Suprapubic skin (tissue), 4 donors: ENCODE results near the gene SLC2A1. TPM values are rescaled to one million over a fixed set of nuclear protein-coding genes. Genes with fewer than 3 reads are reported as not detected.

ENCODE experiments used
- DNase-seq, 2 donors: peaks; one replicate each; pipeline ENCODE4 v3.0.0-alpha.2; 2019; ENCODE audit warnings: low spot score in 2 of 2
- H3K27ac ChIP-seq: fragments of 200-600 bp; sonication (generic); one replicate; pipeline ENCODE4 v1.5.1; 2019
- H3K27me3 ChIP-seq: fragments of 200-600 bp; sonication (generic); one replicate; pipeline ENCODE4 v1.5.1; 2019
- H3K36me3 ChIP-seq: fragments of 200-600 bp; sonication (generic); one replicate; pipeline ENCODE4 v1.5.1; 2019
- H3K4me1 ChIP-seq: fragments of 200-600 bp; sonication (generic); one replicate; pipeline ENCODE4 v1.5.1; 2019
- H3K4me3 ChIP-seq: fragments of 200-600 bp; sonication (generic); one replicate; pipeline ENCODE4 v1.5.1; 2019; ENCODE audit warnings: mild to moderate bottlenecking
- H3K9me3 ChIP-seq: fragments of 200-600 bp; sonication (generic); one replicate; pipeline ENCODE4 v1.5.1; 2019
- EP300 ChIP-seq: sonication (generic); formaldehyde crosslinking; IDR thresholded peaks from one replicate; pipeline ENCODE4 v1.6.1; 2017; ENCODE audit warnings: antibody characterized with exemption
- POLR2A ChIP-seq, 2 donors: fragments of 450-650 bp; IDR thresholded peaks; one replicate each; pipeline ENCODE4 v1.6.1; 2017; ENCODE audit warnings: antibody characterized with exemption in 2 of 2, mild to moderate bottlenecking in 2 of 2, moderate library complexity in 2 of 2
- POLR2AphosphoS5 ChIP-seq, 3 donors: sonication (generic); formaldehyde crosslinking; IDR thresholded peaks; one replicate each; pipeline ENCODE4 v1.6.1; 2017; ENCODE audit warnings: antibody characterized with exemption in 3 of 3
- WGBS: methylation state at CpG from one replicate; pipeline ENCODE4 v1.1.5; 2018; 5-methylcytosine and 5-hydroxymethylcytosine counted together
- total RNA-seq, 4 donors: library from RNA; depleted of rRNA; stranded (reverse); fragments of >200 nt; gene quantifications; one replicate each; pipeline ENCODE4 v1.1.0, GENCODE V29; 2016
- TF ChIP-seq, protein P1 (sequence below), 2 donors: fragments of 200-600 bp in 1 of 2; fragments of 450-650 bp in 1 of 2; sonication (generic) in 1 of 2; IDR thresholded peaks; one replicate each; pipeline ENCODE4 v1.5.1; 2016 to 2019; ENCODE audit warnings: antibody characterized with exemption in 2 of 2, mild to moderate bottlenecking in 1 of 2, moderate library complexity in 1 of 2

SLC2A1 gene
- total RNA-seq, 4 donors from 2014 or later = 466 to 1,239 (median 686) TPM

DNA sequence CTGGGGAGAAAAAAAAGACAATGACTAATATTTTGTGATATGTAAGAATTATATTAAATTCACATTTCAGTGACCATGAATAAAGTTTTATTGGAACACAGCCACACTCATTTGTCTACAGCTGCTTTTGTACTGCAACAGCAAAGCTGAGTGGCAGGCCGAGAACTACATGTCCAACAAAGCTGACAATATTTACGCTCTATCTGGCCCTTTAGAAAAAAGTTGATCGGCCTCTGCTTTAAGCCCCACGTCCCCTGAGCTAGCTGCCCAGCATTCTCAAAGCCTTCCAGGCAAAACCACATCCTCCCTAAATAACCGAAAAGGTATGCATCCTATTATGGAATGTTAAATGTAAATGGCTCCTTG lies 8.6 kb downstream of the SLC2A1 start:
- Histone ChIP-seq H3K4me3 (no peak overlapping the region), H3K4me1 (peaks cover 82% of the 10 kb centered on the region), H3K27ac (peak overlapping the region; percentile 23), H3K9me3 (no peaks in the 10 kb centered on the region), H3K36me3 (no peaks in the 10 kb centered on the region), H3K27me3 (no peaks in the 10 kb centered on the region)
- WGBS = 58% methylated on average over 5 of the region's 5 CpGs
- TF ChIP-seq, protein P1, sequence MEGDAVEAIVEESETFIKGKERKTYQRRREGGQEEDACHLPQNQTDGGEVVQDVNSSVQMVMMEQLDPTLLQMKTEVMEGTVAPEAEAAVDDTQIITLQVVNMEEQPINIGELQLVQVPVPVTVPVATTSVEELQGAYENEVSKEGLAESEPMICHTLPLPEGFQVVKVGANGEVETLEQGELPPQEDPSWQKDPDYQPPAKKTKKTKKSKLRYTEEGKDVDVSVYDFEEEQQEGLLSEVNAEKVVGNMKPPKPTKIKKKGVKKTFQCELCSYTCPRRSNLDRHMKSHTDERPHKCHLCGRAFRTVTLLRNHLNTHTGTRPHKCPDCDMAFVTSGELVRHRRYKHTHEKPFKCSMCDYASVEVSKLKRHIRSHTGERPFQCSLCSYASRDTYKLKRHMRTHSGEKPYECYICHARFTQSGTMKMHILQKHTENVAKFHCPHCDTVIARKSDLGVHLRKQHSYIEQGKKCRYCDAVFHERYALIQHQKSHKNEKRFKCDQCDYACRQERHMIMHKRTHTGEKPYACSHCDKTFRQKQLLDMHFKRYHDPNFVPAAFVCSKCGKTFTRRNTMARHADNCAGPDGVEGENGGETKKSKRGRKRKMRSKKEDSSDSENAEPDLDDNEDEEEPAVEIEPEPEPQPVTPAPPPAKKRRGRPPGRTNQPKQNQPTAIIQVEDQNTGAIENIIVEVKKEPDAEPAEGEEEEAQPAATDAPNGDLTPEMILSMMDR (IDR thresholded peaks at IDR 0.05) = no peak
- TF ChIP-seq POLR2A (IDR thresholded peaks at IDR 0.05) (no peak), POLR2AphosphoS5 (IDR thresholded peaks at IDR 0.05) (no peak), EP300 (no peak)
- no peak for DNase-seq

DNA sequence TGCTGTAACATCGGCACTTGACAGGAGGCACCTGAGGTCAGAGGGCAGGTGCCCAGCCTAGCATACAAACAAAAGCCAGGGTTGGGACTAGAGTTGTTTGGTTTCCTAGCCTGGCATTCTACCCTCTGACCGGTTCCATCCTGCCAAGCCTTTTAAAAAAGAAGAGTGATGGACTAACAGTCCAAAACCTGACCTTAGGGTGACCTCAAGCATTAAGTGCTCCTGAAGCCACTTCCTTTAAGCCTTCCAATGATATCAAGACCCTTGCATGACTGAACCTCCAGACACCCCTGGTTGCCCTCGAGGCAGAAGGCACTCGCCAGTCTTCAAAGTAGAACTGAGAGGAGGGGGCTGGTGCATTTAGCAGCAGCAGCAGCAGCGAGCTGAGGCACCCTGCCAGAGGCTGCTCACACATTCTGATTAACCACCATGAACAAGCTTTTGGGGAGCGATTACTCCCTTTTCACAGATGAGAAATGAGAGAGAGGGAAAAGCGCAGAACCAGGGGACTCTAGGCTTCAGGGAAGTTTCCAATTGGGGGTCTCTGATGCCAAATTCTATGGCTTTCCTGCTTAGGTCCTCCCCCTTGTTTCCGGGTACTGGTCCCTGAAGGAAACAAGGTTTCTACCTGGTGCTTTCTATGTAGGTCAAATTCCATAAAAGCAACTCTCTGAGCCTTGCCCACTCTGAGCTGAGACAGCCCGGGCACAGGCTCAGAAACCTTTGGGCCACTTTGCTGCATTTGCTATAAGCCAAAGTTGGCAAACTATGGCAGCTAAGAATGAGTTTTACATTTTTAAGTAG lies 9.2 kb downstream of the SLC2A1 start:
- H3K27ac ChIP-seq = peak overlapping the region; percentile 23
- 59% methylated on average over 9 of the region's 9 CpGs for WGBS
- no peak overlapping the region for H3K4me3 ChIP-seq
- TF ChIP-seq, protein P1 (IDR thresholded peaks at IDR 0.05) = no peak
- TF ChIP-seq POLR2A (IDR thresholded peaks at IDR 0.05) (no peak), EP300 (no peak), POLR2AphosphoS5 (IDR thresholded peaks at IDR 0.05) (no peak)
- no peaks in the 10 kb centered on the region for H3K9me3 ChIP-seq
- H3K4me1 ChIP-seq = peaks cover 87% of the 10 kb centered on the region
- DNase-seq = no peak
- no peaks in the 10 kb centered on the region for H3K27me3 ChIP-seq
- H3K36me3 ChIP-seq = no peaks in the 10 kb centered on the region

DNA sequence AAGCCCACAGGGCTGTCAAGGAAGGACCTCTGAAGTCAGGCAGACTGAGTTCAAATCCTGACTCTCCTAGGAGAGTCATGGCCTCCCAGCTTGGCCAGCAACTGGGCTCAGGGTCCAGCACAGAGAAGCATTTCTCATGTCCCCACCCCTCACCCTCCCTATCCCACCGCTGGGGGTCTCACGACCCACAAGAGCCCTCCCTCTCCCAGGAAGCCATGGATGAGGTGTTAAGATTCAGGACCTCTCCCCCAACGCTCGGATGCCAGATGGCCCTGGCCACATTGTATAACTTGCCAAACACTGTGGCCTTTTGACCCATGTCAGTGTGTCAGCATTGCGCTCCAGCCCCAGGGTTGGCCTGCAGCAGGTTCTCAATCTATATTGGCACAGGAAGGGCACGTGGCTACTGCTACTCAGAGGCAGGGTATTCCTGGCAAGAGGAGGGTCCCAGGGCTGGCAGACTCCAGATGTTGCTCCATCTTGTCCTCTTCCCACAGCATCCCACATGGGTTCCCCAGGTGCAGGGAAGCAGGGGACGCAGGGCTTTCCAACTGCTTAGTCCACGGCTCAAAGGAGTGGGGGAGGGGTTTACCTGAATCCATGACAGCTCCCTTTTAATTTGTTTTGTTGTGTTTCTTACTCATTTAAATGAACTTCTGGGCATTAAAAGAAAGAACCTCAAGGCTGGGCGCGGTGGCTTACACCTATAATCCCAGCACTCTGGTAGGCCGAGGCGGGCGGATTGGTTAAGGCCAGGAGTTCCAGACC lies 10.5 kb downstream of the SLC2A1 start:
- Histone ChIP-seq H3K36me3 (no peaks in the 10 kb centered on the region), H3K4me1 (peaks cover 92% of the 10 kb centered on the region), H3K9me3 (no peaks in the 10 kb centered on the region), H3K27ac (peak overlapping the region; percentile 3), H3K4me3 (no peak overlapping the region), H3K27me3 (no peaks in the 10 kb centered on the region)
- 63% methylated on average over 8 of the region's 13 CpGs for WGBS
- DNase-seq = no peak
- TF ChIP-seq POLR2AphosphoS5 (IDR thresholded peaks at IDR 0.05) (no peak), POLR2A (IDR thresholded peaks at IDR 0.05) (no peak)

DNA sequence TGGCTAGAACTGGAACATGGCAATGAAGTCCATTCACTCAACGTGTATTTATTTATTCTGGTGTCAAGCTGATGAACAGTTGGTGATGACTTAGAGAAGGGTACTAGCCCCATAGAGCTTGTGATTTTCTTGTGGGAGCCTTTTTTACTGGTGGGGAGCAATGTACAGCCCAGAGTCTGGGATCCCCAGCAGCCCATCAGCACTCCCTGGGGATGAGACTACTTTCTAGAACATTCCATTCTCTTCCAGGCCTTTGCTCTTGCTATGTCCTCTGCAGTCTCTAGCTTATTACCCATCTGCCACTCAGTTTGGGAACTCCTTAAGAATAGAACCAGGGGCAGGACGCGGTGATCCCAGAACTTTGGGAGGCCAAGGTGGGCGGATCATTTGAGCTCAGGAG lies 11.6 kb downstream of the SLC2A1 start:
- H3K36me3 ChIP-seq = peaks cover 5% of the 10 kb centered on the region
- peaks cover 92% of the 10 kb centered on the region for H3K4me1 ChIP-seq
- DNase-seq = no peak
- no peak overlapping the region for H3K4me3 ChIP-seq
- H3K9me3 ChIP-seq = no peaks in the 10 kb centered on the region
- H3K27ac ChIP-seq = peak overlapping the region; percentile 40
- no peak for TF ChIP-seq POLR2A (IDR thresholded peaks at IDR 0.05)
- TF ChIP-seq POLR2AphosphoS5 (IDR thresholded peaks at IDR 0.05) = no peak
- TF ChIP-seq, protein P1 (IDR thresholded peaks at IDR 0.05) = no peak
- no peak for TF ChIP-seq EP300
- 58% methylated on average over 4 of the region's 4 CpGs for WGBS
- no peaks in the 10 kb centered on the region for H3K27me3 ChIP-seq

DNA sequence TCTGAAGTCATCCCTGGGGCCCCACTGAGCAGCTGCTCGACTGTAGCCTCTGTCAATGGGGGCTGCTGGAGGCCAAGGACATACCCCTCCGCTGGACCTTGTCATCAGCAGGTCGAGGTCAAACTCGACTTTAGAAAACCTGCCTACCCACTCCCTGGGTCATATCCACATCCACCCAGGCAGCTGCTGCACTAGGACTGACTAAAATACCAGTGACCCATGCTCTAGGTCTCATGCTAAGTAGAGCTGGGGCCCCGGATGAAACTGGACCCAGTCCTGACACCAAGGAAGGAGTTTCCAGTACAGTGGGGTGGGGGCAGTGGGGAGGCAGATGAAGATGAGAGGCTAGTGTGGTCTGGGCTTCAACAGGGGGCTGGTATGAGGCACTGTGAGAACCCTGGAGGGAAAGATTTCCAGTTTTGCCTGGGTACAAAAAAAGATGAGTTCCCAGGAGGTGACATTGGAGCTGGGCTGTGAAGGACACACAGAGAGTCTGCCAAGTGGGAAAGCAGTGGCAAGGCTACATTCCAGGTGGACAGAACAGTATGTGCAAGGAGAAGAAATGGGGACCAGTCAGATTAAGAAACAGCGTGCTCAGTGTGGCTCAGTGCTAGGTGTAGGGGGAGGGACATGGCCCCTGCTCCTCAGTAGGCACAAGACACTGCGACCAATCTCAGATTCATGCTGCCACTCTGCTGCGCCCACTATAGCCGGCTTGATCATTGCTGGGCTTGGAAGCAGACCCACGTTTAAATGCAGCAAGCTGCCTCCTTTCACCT lies 12.4 kb downstream of the SLC2A1 start:
- no peak for DNase-seq
- Histone ChIP-seq H3K36me3 (peaks cover 5% of the 10 kb centered on the region), H3K27me3 (no peaks in the 10 kb centered on the region), H3K4me3 (no peak overlapping the region), H3K27ac (peak overlapping the region; percentile 40), H3K4me1 (peaks cover 93% of the 10 kb centered on the region), H3K9me3 (no peaks in the 10 kb centered on the region)
- TF ChIP-seq EP300 (no peak), POLR2A (IDR thresholded peaks at IDR 0.05) (no peak), POLR2AphosphoS5 (IDR thresholded peaks at IDR 0.05) (no peak)
- TF ChIP-seq, protein P1 (IDR thresholded peaks at IDR 0.05) = no peak
- 47% methylated on average over 8 of the region's 10 CpGs for WGBS
